SH-SY5Y (cell line): ENCODE results near the gene TRABD2A.

Experiments used
- GATA2 ChIP-seq: IDR thresholded peaks from 2 replicates; pipeline ENCODE4 v1.6.1; 2011; ENCODE audit warnings: mild to moderate bottlenecking, low read depth, low read length
- GATA3 ChIP-seq: IDR thresholded peaks from 2 replicates; pipeline ENCODE4 v1.6.1; 2011; ENCODE audit warnings: low read depth, mild to moderate bottlenecking, low read length, moderate library complexity

DNA sequence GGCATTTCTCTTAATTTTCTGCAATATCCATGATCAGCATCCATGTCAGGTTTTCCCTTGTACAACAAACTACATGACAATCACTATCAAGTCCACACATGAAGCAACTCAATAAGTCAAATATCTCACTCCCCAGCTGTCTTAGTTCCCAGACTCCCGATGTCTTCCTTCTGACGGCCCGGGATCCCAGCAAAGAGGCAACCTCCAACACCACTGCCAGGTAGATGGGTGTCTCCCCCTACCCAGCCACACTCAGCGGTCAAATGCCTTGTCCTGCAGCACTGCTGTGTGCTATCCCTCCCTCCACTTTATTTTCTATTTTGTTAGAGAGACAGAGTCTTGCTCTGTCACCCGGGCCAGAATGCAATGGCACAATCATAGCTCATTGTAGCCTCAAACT is 23.3 kb downstream of the TRABD2A start:
- TF ChIP-seq GATA3 (no peak), GATA2 (no peak)
